Cardiac fibroblast (primary cell): ENCODE data around the gene TICAM2.

ENCODE experiments used
- DNase-seq, 2 donors: peaks; one replicate each; pipeline versions ENCODE4 v3.0.0 to v3.0.0-alpha.2; 2010; ENCODE audit warnings: low read depth in 2 of 2
- H3K4me3 ChIP-seq, 2 donors: replicated peaks in 1 of 2; 1 replicate in 1 of 2; 2 replicates in 1 of 2; pipeline ENCODE4 v1.5.1; 2011; ENCODE audit warnings: low read depth in 2 of 2, low read length in 2 of 2, mild to moderate bottlenecking in 2 of 2, moderate library complexity in 1 of 2
- CTCF ChIP-seq: IDR thresholded peaks from one replicate; pipeline ENCODE4 v1.5.1; 2011; ENCODE audit warnings: low read depth, mild to moderate bottlenecking, low read length, inconsistent platforms

The TICAM2 gene

GRCh38 chr5:115553082-115553481, 49.2 kb downstream of the TICAM2 start:
- DNase-seq = peak in 1 of 2 donors; percentile 70
- TF ChIP-seq CTCF = no peak
- no peak overlapping the region for H3K4me3 ChIP-seq

GRCh38 chr5:115551415-115551814, 50.9 kb downstream of the TICAM2 start:
- peak; percentile 66 to 77 for DNase-seq
- TF ChIP-seq CTCF = no peak
- H3K4me3 ChIP-seq = no peak overlapping the region

- peak; percentile 40 for TF ChIP-seq CTCF
- DNase-seq = peak; percentile 38 to 64
Observed at GRCh38 chr5:115549154-115549553, 53.1 kb downstream of the TICAM2 start.

GRCh38 chr5:115548683-115549082, 53.6 kb downstream of the TICAM2 start:
- DNase-seq = no peak
- H3K4me3 ChIP-seq = no peak overlapping the region
- TF ChIP-seq CTCF = no peak

More at GRCh38 chr5:115549154-115549553, 53.1 kb downstream of the TICAM2 start:
- no peak overlapping the region for H3K4me3 ChIP-seq

- TF ChIP-seq CTCF = no peak
- H3K4me3 ChIP-seq = no peak overlapping the region
Observed at GRCh38 chr5:115545351-115545882, 56.9 kb downstream of the TICAM2 start.

GRCh38 chr5:115544436-115545350, 57.6 kb downstream of the TICAM2 start, which contains the start of gene FEM1C:
Gene FEM1C, minus strand, starts transcription at chr5:115544775. Its CDS starts 1,282 bp downstream, at chr5:115543493.
- H3K4me3 ChIP-seq = peak within 1 kb of the TSS; percentile 59 to 71
- no peak for TF ChIP-seq CTCF
- DNase-seq = peak; percentile 97 to 99

More at GRCh38 chr5:115545351-115545882, 56.9 kb downstream of the TICAM2 start:
- no peak for DNase-seq
